HT-29 (cell line): ENCODE results near the gene STIL. TPM values are rescaled to one million over a fixed set of nuclear protein-coding genes. Genes with fewer than 3 reads are reported as not detected.
A peak's percentile ranks its signal among the peaks of the same experiment; 100 is the strongest.
"Not testable (repeated sequence)": the region's sequence is repeated elsewhere in the genome, so short reads cannot be mapped to it uniquely, and the experiment has no call there.

Source experiments
- DNase-seq: peaks from one replicate; pipeline ENCODE4 v3.0.0-alpha.2; 2015; ENCODE audit warnings: low spot score
- total RNA-seq: library from RNA; depleted of rRNA; stranded (reverse); fragments of >200 nt; shearing (Covaris generic); gene quantifications from 2 replicates; pipeline ENCODE4 v1.2.3, GENCODE V29; 2014

STIL gene
- total RNA-seq, 1 experiment from 2014 or later: 12.6 TPM

DNA sequence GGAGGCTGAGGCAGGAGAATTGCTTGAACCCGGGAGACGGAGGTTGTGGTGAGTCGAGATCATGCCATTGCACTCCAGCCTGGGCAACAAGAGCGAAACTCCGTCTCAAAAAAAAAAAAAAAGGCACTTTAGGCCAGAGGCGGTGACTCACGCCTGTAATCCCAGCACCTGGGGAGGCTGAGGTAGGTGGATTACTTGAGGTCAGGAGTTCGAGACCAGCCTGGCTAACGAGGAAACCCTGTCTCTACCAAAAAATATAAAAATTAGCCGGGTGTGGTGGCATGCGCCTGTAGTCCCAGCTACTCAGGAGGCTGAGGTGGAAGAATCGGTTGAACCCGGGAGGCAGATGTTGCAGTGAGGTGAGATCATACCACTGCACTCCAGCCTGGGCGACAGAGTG, 6.0 kb upstream of the STIL start:
- DNase-seq: not testable (repeated sequence)

DNA sequence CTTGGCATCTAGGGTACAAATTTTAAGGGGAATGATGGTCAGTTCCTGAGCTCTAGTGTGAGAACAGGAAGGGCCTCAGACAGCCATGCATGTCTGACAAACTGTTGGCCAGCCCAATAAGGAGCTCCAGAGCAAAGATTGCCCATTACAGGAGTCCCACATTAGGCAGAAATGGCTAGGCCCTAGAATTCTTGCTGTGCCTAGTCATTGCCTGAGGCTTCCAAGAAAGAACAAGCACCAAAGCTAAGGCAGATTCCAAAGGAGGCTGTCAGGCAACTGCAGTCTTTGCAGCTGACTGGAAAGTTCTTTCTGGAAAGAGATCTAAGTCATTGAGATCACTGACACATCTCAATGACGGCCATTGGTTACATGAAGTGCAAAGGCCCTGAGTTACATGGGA, 3.9 kb upstream of the STIL start:
- DNase-seq: no peak

DNA sequence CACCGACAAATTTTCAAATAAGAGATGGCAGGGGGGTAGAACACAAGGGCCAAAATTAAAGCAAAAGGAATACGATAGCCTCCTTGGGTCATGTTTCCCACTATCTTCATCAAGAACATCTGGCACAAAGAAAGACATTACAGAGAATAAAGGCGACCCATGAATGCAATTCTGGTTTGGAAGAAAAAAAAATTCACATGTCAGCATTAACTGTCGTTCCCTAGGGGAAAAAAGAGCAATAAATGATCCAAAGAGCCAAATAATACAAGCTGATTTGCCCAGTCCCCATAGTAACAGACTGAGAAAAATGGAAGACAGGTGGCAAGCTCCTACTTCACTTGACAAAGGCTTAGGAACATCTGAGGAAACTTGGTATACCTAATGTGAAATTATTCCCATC, 4.5 kb downstream of the STIL start:
- DNase-seq: no peak

DNA sequence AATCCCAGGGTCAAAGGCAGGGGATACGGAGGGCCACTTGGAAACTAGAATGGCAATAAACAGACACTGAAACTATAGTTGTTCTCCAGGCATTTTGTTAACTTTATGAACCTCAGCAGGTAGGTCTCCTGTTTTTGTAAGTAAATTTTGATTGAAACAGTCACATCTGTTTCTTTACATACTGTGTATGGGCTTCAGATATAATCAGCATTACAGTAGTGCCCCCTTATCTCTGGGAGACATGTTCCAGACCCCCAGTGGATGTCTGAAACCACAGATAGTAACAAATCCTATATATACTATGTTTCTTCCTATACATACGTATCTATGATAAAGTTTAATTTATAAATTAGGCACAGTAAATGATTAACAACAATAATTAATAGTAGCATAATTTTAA, 11.5 kb downstream of the STIL start:
- no peak for DNase-seq

DNA sequence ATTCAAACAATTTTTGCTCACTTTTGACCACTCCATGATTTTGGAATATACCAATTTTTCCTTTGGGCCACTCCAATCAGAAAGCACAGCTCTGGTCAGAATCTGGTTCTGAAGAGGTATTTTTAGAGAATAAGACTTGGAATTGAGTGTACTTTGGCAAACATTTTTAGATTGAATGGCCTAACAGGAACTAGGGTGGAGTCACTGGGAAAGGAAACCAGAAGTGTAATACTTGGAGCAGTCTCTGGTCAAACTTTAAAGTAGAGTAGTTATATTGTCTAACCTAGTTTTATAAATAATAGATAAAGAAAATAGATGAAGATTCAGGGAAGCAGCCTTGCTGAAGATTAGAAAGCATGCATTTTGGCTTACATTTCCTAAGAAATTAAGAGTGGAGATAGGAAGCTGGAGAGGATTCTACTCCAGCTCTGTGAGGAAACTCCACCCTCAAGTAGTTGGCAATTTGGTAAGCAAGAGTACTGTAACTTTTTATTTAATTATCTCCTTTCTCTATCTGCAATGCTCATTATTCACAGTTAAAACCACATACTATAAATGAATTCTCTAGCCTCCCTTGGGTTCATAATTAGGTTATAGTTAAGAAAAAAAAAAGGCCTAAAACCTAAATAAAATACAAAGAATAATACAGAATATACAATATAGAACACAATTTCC, 15.8 kb downstream of the STIL start:
- DNase-seq: no peak

DNA sequence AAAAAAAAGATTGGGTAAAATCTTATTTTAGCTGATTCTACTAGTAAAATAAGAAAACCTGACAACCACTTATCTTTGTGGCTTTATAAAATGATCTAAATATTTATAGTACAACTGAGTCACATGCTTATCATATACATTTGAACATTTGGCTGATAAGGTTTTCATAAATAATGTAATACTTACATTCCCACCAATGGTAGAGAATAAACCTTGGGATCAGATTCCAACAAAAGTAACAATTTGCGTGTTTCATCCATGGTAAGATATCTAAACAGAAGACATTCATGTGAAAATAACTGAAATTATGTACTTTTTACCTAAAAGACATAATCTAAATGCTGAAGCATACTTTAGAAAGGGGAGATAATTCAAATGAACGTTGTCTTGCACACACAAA, 18.4 kb downstream of the STIL start:
- DNase-seq: no peak

DNA sequence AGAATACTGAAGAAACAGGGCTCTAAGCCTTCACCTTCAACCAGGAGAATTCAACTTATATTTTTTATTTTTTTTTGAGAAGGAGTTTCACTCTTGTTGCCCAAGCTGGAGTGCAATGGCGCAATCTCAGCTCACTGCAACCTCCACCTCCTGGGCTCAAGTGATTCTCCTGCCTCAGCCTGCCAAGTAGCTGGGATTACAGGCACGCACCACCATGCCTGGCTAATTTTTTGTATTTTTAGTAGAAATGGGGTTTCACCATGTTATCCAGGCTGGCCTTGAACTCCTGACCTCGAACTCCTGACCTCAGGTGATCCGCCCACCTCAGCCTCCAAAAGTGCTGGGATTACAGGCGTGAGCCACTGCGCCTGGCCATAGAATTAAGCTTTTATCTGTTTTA, 19.1 kb downstream of the STIL start:
- not testable (repeated sequence) for DNase-seq

DNA sequence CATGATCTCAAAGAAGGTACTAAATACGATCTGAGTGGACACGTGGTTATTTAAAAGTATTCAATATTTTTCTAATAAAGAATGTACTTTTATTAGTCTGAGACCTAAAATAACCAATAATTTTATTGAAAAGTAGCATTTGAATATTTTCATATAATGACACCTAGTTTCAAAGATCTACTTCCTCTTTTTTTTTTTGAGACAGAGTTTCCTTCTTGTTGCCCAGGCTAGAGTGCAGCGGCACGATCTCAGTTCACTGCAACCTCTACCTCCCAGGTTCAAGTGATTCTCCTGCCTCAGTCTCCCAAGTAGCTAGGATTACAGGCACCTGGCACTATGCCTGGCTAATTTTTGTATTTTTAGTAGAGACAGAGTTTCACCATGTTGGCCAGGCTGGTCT, 25.8 kb downstream of the STIL start:
- DNase-seq: not testable (repeated sequence)

DNA sequence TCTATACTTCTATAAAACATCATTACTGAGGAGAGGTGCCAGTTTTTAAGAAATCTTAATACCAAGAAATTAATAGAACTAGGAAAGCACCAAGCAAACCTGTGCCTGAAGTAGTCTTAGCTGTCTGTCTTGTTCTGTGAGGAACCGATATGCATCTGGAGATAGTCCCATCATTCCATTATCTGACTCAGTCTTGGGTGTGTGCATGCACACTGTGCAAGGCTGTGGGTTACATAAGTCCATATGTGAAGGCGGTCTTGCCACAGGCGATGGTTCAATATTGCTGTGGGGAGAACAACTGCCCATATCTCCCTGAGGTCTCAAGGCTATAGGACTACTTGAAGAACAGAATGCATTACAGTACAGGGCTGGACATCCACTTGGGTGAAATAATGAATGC, 33.8 kb downstream of the STIL start:
- DNase-seq: no peak

DNA sequence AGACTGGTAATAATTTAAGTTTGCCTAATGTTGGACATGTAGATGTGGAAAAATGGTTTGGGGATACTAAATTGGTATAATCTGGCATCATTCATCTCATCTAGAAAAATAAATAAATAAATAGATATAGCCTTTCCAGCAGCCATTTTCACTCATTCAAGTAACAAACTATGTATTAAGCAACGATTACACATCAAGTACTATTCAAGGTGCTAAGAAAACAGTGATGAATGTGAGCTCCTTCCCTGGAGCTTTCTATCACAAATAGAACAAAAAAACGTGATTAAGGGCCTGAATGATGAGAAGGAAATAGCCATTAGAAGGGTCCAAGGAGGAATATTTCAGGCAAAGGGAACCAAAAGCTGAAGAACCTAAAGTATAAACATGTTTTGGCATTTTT, 37.1 kb downstream of the STIL start:
- no peak for DNase-seq

DNA sequence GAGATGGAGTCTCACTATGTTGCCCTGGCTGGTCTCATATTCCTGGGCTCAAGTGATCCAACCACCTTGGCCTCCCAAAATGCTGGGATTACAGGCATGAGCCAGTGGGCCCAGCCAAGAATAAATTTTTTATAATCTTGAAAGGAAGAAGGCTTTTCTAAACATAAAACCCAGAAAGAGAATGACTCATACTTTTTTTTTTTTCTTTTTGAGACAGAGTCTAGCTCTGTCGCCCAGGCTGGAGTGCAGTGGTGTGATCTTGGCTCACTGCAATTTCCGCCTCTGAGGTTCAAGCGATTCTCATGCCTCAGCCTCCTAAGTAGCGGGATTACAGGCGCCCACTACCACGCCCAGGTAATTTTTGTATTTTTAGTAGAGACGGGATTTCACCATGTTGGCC, 38.1 kb downstream of the STIL start:
- DNase-seq: not testable (repeated sequence)

DNA sequence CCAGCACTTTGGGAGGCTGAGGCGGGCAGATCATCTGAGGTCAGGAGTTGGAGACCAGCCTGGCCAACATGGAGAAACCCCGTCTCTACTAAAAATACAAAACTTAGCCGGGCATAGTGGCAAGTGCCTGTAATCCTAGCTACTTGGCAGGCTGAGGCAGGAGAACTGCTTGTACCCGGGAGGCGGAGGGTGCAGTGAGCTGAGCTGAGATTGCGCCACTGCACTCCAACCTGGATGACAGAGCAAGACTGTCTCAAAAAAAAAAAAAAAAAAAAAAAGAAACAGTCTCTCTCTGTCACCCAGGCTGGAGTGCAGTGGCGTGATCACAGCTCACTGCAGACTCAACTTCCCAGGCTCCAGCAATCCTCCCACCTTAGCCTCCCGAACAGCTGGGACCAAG, 48.4 kb downstream of the STIL start:
- DNase-seq: not testable (repeated sequence)

DNA sequence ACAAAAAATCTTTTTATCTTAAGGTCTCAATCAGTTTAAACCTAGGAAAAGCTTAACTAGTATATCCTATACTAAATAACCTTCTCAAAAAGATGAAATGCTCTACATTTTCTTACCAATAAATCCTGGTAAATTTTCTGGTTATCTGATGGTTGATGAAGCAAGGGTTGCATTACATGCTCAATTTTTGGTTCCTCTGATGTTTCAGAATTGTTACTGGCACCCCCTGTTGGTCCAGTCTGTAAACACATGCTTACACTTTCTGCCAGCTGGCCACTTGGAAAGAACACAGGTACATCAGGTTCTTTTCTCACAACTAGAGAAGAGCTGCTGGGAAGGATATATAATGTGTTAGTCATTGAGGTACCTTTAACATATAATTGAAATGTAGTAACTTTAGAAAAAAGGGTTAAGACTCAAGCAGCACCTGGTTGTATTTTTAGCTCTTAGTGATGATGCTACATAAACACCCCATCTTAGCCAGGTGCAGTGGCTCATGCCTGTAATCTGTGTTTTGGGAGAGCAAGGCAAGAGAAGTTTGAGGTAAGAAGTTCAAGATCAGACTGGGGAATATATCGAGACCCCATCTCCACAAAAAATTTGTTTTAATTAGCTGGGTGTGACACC, 51.0 kb downstream of the STIL start:
- peak; percentile 76 for DNase-seq

DNA sequence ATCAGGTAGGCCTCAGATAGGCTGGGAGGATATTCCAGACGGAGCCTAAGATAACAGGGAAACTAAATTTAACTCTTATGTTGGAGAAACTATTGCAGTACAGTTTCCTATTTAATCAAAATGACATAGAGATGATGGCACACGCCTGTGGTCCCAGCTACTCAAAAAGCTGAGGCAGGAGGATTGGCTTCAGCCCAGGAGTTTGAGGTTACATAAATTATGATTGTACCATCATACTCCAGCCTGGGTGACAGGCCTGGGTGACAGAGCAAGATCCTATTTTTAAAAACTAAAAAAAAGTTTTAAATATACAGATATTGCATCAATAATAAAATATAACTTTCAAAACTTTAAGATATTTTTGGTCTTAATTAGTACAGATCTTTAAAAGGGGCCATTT, 56.7 kb downstream of the STIL start:
- no peak for DNase-seq

DNA sequence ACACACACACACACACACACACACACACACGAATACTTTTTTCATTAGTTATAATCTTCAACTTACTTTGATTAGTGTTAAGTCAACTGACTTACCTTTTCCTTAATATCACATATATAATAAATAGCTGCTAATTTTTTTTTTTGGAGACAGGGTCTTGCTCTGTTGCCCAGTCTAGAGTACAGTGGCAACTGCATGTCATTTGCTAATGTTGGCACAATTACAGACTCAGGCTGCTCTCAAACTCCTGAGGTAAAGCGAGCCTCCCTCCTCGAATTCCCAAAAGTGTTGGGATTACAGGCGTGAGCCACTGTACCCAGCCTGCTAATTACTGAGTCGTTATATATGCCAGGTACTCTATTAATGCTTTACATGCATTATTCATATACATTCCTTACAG, 61.2 kb downstream of the STIL start:
- no peak for DNase-seq

DNA sequence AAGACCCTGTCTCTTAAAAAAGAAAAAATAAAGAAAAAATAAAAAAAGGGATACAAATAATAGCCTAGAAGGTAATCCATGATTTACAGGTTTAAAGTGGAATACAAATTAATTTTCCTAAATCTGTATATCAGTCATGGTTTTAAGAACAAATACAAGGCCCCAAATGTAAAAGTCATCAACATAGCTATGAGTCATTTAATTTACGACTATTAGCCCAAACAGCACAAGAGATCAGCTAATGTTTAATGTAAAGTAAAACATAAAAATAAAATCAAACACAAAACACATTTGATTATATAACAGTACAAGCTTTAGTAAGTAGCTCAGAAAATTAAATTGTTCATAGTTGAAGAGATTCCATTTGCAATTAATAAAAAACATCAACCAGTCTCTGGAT, 61.6 kb downstream of the STIL start:
- no peak for DNase-seq

DNA sequence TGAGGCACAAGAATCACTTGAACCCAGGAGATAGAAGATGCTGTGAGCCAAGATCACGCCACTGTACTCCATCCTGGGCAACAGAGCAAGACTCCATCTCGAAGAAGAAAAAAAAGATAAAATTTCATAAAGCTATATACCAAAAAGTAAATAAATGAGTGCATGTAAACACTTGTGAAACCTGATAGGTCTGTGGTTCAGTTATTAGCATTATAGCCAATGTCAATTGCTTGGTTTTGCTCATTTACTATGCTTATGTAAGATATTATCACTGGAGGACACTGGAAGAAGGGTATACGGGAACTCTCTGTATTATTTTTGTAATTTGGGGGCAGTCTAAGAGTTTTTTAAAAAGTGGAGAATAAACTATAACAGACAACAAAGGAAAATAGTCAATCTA, 64.2 kb downstream of the STIL start:
- DNase-seq: no peak

DNA sequence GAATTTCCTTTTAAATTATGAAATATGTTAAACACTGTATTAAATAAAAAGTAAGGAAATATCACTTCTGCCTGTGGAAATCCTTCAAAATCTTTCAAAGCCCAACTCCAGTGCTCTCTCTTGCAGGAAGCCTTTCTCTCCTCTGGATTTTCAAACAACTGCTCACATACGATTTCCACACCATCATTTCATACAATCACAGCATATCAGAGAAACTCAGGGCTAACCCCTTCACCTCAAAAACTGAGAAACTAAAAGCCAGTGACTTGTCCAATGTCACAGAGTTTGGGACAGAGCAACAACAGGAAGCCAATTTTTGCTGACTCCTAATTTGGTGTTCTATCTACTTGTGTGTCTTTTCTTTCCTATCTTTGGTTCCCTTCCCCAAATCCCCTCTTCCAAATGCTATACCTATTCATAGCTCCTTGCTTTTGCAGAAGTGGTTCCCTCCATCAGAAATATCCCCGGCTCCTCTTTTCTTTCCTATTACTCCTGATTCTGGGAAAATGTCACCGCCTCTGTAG, 69.5 kb downstream of the STIL start:
- no peak for DNase-seq

DNA sequence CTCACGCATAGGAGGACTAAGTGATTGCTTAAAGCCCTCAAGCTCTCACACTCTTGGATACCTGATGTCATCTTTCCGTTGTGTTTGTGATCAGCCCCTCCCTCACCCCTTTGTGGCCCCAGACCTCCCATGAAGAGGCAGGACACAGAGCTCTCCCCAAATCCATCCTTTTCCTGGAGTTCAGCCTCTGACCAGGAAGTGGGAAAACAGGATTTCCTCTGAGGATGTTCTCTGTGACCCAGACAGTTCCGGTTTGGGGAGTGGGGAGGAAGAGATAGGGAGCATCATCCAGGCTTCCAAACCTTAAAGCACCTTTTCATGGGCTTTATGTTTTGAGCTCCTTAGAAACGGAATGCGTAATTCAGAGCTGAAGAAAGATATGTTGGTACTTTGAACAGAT, 70.0 kb downstream of the STIL start:
- no peak for DNase-seq

DNA sequence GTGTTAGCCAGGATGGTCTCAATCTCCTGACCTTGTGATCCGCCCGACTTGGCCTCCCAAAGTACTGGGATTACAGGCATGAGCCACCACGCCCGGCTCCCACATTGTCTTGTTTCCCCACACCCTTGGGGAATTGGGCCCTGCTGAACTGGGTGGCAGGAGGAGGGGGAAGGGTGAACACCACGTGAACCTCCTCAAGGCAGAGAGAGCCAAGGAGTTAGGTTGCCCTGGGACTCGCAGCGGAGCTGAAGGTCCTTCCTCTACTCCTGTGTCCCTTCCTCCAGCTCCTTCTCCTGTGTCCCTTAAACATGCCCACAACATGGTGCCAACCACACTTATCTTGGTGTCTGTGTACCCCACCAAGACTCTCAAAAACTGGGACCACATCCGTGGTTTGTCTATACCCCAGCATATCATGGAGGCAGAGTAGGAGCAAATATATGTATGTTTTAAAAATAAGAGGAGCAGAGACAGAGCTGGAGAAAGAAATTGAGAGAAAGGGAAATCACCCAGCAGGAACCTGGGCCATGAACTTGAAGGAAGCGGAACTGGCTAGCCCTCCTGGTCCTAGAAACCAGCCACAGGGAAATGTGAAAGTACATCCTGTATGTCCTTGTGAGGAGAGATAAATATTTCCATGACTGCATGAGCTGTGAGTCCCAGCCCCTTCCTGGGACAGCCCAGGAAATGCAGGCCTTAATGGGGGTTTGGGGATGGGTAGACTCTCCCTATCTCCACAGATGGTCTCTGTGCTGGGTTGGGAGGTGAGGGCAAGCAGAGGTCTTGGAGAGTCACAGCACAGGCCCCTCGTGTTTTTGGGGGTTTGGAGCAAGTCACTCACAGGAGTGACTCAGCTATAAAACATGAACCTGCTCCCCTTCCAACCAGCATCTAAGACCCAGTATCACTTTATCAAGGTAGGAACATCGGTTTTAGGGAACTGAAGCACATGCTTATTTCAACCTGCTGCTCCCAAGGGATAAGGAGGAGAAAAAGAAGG, 72.5 kb downstream of the STIL start:
- no peak for DNase-seq

DNA sequence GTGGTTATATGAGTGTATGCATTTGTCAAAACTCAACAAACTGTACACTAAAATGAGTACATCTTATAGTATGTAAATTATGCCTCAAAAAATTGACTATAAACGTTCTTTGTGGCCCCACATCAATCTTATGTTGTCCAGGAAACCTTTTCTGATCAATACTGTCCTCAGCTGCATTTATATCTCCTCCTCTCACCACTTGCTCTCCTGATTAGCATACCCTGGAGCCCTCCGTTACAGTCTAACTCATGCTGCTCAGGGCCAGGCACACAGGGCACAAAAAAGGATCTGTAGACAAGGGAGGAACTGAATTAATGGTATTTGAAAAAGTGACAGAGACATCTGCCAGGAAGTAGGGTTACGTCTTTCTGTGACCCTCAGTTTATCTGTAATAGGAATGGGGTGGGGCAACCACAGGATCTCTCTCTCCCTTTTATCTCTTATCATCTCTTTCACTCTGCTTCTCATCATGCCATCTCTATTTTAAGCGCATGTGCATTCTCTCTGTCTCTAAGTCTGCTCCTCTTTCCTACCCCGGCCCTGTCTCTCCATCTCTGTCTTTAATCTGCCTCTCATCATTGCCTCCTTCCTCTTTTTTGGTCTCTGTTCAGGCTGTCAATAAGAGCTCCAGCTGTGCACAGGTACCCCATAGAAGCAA, 74.9 kb downstream of the STIL start:
- no peak for DNase-seq

DNA sequence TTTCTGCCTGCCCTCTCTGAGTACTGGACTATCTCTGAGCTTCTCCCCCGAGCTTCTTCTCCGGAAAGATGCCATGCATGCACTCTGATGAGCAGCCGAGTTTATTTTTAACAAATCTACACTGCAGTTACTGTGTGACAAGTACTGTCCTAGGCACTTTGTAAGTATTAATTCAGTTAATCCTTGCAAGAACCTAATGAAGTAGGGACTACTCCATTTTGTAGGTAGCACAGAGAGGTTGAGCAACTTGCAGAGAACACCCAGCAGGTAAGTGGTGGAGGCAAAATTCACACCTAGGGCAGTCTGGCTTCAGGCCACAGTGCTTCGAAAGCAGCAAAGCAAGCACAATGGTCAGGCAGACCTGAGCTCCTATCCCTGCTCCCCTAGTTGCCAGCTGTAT, 78.1 kb downstream of the STIL start:
- DNase-seq: no peak
